Gastroesophageal sphincter (tissue), 4 donors: ENCODE measurements around the gene SYNDIG1. TPM values are rescaled to one million over a fixed set of nuclear protein-coding genes. Genes with fewer than 3 reads are reported as not detected.

ENCODE experiments used
- ATAC-seq: fragments of 150-250 bp; one replicate; pipeline ENCODE4 v1.9.1; 2016; ENCODE audit warnings: mild to moderate bottlenecking, moderate library complexity
- H3K27ac ChIP-seq, 4 donors: fragments of 200-600 bp; sonication (generic) in 3 of 4; 1 replicate in 3 of 4; 2 replicates in 1 of 4; pipeline ENCODE4 v1.5.1; 2016 to 2019
- H3K27me3 ChIP-seq: fragments of 200-600 bp; sonication (generic); one replicate; pipeline ENCODE4 v1.5.1; 2019
- H3K36me3 ChIP-seq, 2 donors: fragments of 200-600 bp; sonication (generic); one replicate each; pipeline ENCODE4 v1.5.1; 2019; ENCODE audit warnings: control low read depth in 1 of 2
- H3K4me1 ChIP-seq, 3 donors: fragments of 200-600 bp; sonication (generic); 1 replicate in 2 of 3; 2 replicates in 1 of 3; pipeline ENCODE4 v1.5.1; 2016 to 2019; ENCODE audit warnings: control low read depth in 2 of 3
- H3K4me3 ChIP-seq, 2 donors: fragments of 200-600 bp; sonication (generic); one replicate each; pipeline ENCODE4 v1.5.1; 2019; ENCODE audit warnings: mild to moderate bottlenecking in 1 of 2, moderate library complexity in 1 of 2
- H3K9me3 ChIP-seq, 3 donors: fragments of 200-600 bp; sonication (generic); one replicate each; pipeline ENCODE4 v1.5.1; 2017 to 2019; ENCODE audit warnings: control low read depth in 2 of 3
- EP300 ChIP-seq: sonication (generic); formaldehyde crosslinking; IDR thresholded peaks from one replicate; pipeline ENCODE4 v1.6.1; 2017; ENCODE audit warnings: antibody characterized with exemption, mild to moderate bottlenecking
- POLR2A ChIP-seq, 2 donors: fragments of 450-650 bp; IDR thresholded peaks; one replicate each; pipeline ENCODE4 v1.6.1; 2017; ENCODE audit warnings: antibody characterized with exemption in 2 of 2, mild to moderate bottlenecking in 2 of 2, moderate library complexity in 1 of 2
- POLR2AphosphoS5 ChIP-seq: sonication (generic); formaldehyde crosslinking; IDR thresholded peaks from one replicate; pipeline ENCODE4 v1.6.1; 2017; ENCODE audit warnings: antibody characterized with exemption
- WGBS, 2 donors: methylation state at CpG; one replicate each; pipeline ENCODE4 v1.1.5; 2018; ENCODE audit warnings: low coverage in 1 of 2; 5-methylcytosine and 5-hydroxymethylcytosine counted together
- total RNA-seq, 4 donors: library from RNA; depleted of rRNA; stranded (reverse); fragments of >200 nt; gene quantifications; one replicate each; pipeline ENCODE4 v1.1.0, GENCODE V29; 2016
- TF ChIP-seq, protein P1 (sequence below), 4 experiments: fragments of 200-600 bp in 2 of 4; fragments of 450-650 bp in 2 of 4; sonication (generic) in 1 of 4; IDR thresholded peaks; one replicate each; pipeline ENCODE4 v1.5.1; 2017 to 2019; ENCODE audit warnings: antibody characterized with exemption in 4 of 4, mild to moderate bottlenecking in 2 of 4, moderate library complexity in 2 of 4

Gene SYNDIG1
- total RNA-seq, 4 donors from 2014 or later, result 0.15 to 0.40 (median 0.16) TPM; not detected in 1

DNA sequence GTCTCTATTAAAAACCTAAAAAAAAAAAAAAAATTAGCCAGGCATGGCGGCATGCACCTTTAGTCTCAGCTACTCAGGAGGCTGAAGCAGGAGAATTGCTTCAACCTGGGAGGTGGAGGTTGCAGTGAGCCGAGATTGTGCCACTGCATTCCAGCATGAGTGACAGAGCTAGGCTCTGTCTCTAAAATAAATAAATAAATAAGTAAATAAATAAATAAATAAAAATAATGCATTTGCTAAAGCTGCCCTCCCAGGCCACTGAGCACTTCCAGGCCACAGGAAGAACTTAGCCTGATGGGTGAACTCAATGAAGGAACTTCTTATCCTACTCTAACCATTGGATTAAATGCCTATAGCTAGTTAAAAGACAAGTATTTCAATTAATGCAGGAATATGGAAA is 104.9 kb downstream of the SYNDIG1 start:
- no peak for ATAC-seq
- 76 to 90% methylated on average over 2 of the region's 2 CpGs for WGBS, 2 donors
- Histone ChIP-seq H3K4me3 (no peak overlapping the region), H3K36me3 (no peaks in the 10 kb centered on the region), H3K9me3 (no peaks in the 10 kb centered on the region), H3K27me3 (no peaks in the 10 kb centered on the region), H3K27ac (no peak overlapping the region), H3K4me1 (no peaks in the 10 kb centered on the region)
- TF ChIP-seq POLR2AphosphoS5 (no peak), EP300 (no peak), POLR2A (IDR thresholded peaks at IDR 0.05) (no peak)
- TF ChIP-seq, protein P1, sequence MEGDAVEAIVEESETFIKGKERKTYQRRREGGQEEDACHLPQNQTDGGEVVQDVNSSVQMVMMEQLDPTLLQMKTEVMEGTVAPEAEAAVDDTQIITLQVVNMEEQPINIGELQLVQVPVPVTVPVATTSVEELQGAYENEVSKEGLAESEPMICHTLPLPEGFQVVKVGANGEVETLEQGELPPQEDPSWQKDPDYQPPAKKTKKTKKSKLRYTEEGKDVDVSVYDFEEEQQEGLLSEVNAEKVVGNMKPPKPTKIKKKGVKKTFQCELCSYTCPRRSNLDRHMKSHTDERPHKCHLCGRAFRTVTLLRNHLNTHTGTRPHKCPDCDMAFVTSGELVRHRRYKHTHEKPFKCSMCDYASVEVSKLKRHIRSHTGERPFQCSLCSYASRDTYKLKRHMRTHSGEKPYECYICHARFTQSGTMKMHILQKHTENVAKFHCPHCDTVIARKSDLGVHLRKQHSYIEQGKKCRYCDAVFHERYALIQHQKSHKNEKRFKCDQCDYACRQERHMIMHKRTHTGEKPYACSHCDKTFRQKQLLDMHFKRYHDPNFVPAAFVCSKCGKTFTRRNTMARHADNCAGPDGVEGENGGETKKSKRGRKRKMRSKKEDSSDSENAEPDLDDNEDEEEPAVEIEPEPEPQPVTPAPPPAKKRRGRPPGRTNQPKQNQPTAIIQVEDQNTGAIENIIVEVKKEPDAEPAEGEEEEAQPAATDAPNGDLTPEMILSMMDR (IDR thresholded peaks at IDR 0.05), result no peak

DNA sequence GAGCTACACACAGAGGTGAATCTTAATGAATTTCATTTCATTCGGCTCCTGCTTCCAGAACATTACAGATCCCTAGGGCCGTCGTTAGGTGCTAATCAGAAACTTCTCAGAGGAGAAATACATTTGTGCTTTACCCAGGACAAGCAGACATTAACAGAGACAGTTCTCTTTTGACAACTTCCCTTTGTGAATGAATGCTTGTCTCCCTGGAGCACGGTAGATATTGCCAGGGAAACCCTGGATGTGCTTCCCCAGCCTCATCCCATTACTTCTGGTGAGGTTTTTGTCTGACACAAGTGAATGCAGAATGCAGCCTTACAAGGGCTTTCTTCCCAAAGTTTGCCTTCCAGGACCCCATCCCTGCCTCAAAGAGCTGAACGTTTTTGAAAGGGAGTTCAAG is 105.4 kb downstream of the SYNDIG1 start:
- WGBS, 2 donors, result 70 to 89% methylated on average over 4 to 5 of the region's 5 CpGs
- TF ChIP-seq EP300 (no peak), POLR2A (IDR thresholded peaks at IDR 0.05) (no peak)
- no peak for ATAC-seq

DNA sequence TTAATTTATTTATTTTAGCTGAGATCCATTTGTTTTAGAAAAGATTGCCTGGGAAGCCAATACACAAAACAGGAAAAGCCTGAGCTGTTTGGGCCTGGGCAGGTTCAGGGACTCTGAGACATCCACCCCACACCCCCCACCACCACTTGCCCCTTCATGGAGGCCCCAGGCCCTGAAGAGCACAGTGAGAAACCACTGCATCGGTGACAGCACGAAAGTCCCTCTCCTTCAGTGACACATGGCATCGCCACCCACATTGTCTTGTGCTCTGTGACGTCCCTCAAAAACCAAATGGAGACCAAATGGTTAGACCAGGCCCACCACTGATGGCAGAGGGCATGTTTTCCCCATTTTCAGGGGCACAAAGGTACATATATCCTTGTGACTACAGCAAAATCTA is 106.4 kb downstream of the SYNDIG1 start:
- Histone ChIP-seq H3K4me1 (no peaks in the 10 kb centered on the region), H3K27me3 (no peaks in the 10 kb centered on the region), H3K36me3 (no peaks in the 10 kb centered on the region), H3K9me3 (no peaks in the 10 kb centered on the region), H3K27ac (no peak overlapping the region), H3K4me3 (no peak overlapping the region)
- ATAC-seq, result no peak
- TF ChIP-seq EP300, result no peak
- TF ChIP-seq POLR2AphosphoS5, result no peak
- TF ChIP-seq, protein P1 (IDR thresholded peaks at IDR 0.05), result no peak
- TF ChIP-seq POLR2A (IDR thresholded peaks at IDR 0.05), result no peak
- 74% methylated on average over 3 of the region's 4 CpGs; no CpG with 5 or more reads in 1 of the 2 donors for WGBS, 2 donors

More for the DNA sequence above, 105.4 kb downstream of the SYNDIG1 start:
- no peaks in the 10 kb centered on the region for H3K27me3 ChIP-seq
- H3K9me3 ChIP-seq, result no peaks in the 10 kb centered on the region
- no peaks in the 10 kb centered on the region for H3K36me3 ChIP-seq
- H3K4me1 ChIP-seq, result no peaks in the 10 kb centered on the region
- no peak overlapping the region for H3K27ac ChIP-seq
- H3K4me3 ChIP-seq, result no peak overlapping the region

DNA sequence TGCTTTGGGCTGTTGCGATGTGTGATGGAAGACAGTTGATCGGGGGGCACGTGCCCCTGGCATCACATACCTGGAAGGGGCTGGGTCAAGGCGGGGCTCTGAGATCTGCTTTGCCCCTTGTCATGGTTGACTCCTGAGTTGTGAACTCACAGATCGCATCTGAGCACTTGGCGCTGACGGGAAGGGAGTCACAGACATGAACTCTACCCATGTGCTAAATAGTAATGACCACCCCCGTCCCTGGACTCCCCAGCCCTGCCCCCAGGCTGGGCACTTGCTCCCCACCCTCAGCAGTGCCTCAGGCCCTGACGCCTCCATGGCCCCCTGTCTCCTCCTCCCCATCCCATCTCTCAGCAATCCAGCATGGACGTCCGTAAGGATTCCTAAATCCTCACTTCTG is 107.0 kb downstream of the SYNDIG1 start:
- Histone ChIP-seq H3K27ac (no peak overlapping the region), H3K9me3 (no peaks in the 10 kb centered on the region), H3K4me1 (no peaks in the 10 kb centered on the region), H3K4me3 (no peak overlapping the region), H3K36me3 (no peaks in the 10 kb centered on the region), H3K27me3 (no peaks in the 10 kb centered on the region)
- WGBS, 2 donors, result 70 to 84% methylated on average over 7 to 10 of the region's 11 CpGs
- no peak for ATAC-seq
- no peak for TF ChIP-seq EP300
- TF ChIP-seq, protein P1 (IDR thresholded peaks at IDR 0.05), result no peak
- no peak for TF ChIP-seq POLR2A (IDR thresholded peaks at IDR 0.05)
- no peak for TF ChIP-seq POLR2AphosphoS5

DNA sequence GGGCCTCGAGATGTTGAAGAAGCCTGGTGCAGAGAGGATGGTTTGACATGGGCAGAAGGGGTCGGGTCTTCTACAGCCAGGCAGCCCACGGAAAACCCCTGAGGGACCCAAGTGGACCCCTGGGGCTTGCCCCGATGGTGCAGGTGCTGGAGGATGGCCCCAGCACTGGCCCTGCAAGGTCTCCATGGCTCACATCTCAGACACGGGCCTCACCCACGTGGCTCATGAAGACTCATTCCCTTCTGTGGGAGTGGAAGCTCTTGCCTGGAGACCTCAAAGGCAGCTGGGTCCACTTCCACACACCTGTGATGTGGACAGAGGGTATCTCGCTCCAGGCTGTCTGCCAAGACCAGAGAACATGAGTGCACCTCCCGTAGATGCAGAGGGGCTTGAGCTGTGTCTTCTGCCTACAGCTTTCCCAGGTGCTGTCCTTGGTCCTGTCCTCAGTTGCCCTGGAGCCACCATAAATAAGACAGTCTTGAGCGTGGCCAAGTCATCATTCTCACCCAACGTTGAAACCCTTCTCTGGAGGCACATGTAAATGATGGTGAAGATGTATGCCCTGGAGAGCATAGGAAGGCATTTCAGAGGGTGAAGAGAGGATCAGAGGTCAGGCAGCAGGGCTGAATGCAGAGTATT is 108.0 kb downstream of the SYNDIG1 start:
- WGBS, 2 donors, result 60 to 69% methylated on average over 3 of the region's 10 CpGs

More for the DNA sequence above, 108.0 kb downstream of the SYNDIG1 start:
- H3K36me3 ChIP-seq, result no peaks in the 10 kb centered on the region
- no peak for ATAC-seq
- no peaks in the 10 kb centered on the region for H3K4me1 ChIP-seq
- H3K27me3 ChIP-seq, result peaks cover 9% of the 10 kb centered on the region
- no peak overlapping the region for H3K4me3 ChIP-seq
- no peak overlapping the region for H3K27ac ChIP-seq
- TF ChIP-seq POLR2AphosphoS5 (no peak), POLR2A (IDR thresholded peaks at IDR 0.05) (no peak), EP300 (no peak)
- TF ChIP-seq, protein P1 (IDR thresholded peaks at IDR 0.05), result no peak
- H3K9me3 ChIP-seq, result no peaks in the 10 kb centered on the region
